Breast epithelium (tissue), 4 donors: Measurements from ENCODE around the gene RIPOR1. TPM values are rescaled to one million over a fixed set of nuclear protein-coding genes. Genes with fewer than 3 reads are reported as not detected.

ENCODE experiments used
- DNase-seq, 2 donors: peaks; one replicate each; pipeline ENCODE4 v3.0.0-alpha.2; 2019; ENCODE audit warnings: low spot score in 2 of 2
- H3K27ac ChIP-seq, 2 donors: fragments of 200-600 bp; sonication (generic) in 1 of 2; one replicate each; pipeline ENCODE4 v1.5.1; 2016 to 2019; ENCODE audit warnings: mild to moderate bottlenecking in 1 of 2
- H3K27me3 ChIP-seq, 2 donors: fragments of 200-600 bp; sonication (generic) in 1 of 2; one replicate each; pipeline versions ENCODE4 v1.5.1 to v1.6.0; 2017 to 2019; ENCODE audit warnings: control low read depth in 1 of 2, mild to moderate bottlenecking in 1 of 2
- H3K36me3 ChIP-seq: fragments of 200-600 bp; one replicate; pipeline ENCODE4 v1.5.1; 2019
- H3K4me1 ChIP-seq, 2 donors: fragments of 200-600 bp; sonication (generic); one replicate each; pipeline ENCODE4 v1.5.1; 2016 to 2019; ENCODE audit warnings: control low read depth in 1 of 2
- H3K4me3 ChIP-seq, 3 donors: fragments of 200-600 bp; sonication (generic); 1 replicate in 2 of 3; 2 replicates in 1 of 3; pipeline ENCODE4 v1.5.1; 2016 to 2019; ENCODE audit warnings: mild to moderate bottlenecking in 3 of 3, moderate library complexity in 2 of 3
- H3K9me3 ChIP-seq, 2 donors: fragments of 200-600 bp; sonication (generic) in 1 of 2; one replicate each; pipeline ENCODE4 v1.5.1; 2016 to 2019; ENCODE audit warnings: control low read depth in 1 of 2
- CTCF ChIP-seq, 3 donors: fragments of 450-650 bp; IDR thresholded peaks; one replicate each; pipeline ENCODE4 v1.5.1; 2016 to 2017; ENCODE audit warnings: antibody characterized with exemption in 3 of 3, mild to moderate bottlenecking in 3 of 3, moderate library complexity in 3 of 3
- POLR2A ChIP-seq: fragments of 450-650 bp; IDR thresholded peaks from one replicate; pipeline ENCODE4 v1.6.1; 2016; ENCODE audit warnings: antibody characterized with exemption, mild to moderate bottlenecking, moderate library complexity
- POLR2AphosphoS5 ChIP-seq, 3 donors: sonication (generic); formaldehyde crosslinking; IDR thresholded peaks; one replicate each; pipeline ENCODE4 v1.6.1; 2017; ENCODE audit warnings: antibody characterized with exemption in 3 of 3
- intact Hi-C: fragments of 100-400 bp; cut with DNase I; formaldehyde crosslinking; loops from one replicate; pipeline ENCODE4 v1.15.1; 2023; ENCODE audit warnings: low total_unique reads
- total RNA-seq, 3 donors: library from RNA; depleted of rRNA; stranded (reverse); fragments of >200 nt; gene quantifications; one replicate each; pipeline ENCODE4 v1.1.0, GENCODE V29; 2016

Gene RIPOR1
- total RNA-seq, 3 donors from 2014 or later: 32.0 to 50.5 (median 33.4) TPM

- Histone ChIP-seq H3K4me3 (peak overlapping the region; percentile 77 to 91 (median 85)), H3K36me3 (no peaks in the 10 kb centered on the region), H3K27ac (peak overlapping the region; percentile 81 to 96), H3K9me3 (no peaks in the 10 kb centered on the region), H3K27me3 (no peaks in the 10 kb centered on the region), H3K4me1 (peaks cover 3 to 7% of the 10 kb centered on the region in 2 donors)
- TF ChIP-seq POLR2A (no peak), CTCF (IDR thresholded peaks at IDR 0.05) (no peak), POLR2AphosphoS5 (IDR thresholded peaks at IDR 0.05) (no peak)
- DNase-seq: peak in 1 of 2 donors; percentile 64
- intact Hi-C loops: loop anchor here (5.0 to 10.0 kb wide), 2 partner anchors 119 to 387 kb away; no protein-coding TSS in a partner anchor
Measured at GRCh38 chr16:67537636-67538591, 9.3 kb downstream of the RIPOR1 start.

GRCh38 chr16:67538666-67539101 lies 10.1 kb downstream of the RIPOR1 start:
- Histone ChIP-seq H3K27ac (peak overlapping the region; percentile 81 to 96), H3K9me3 (no peaks in the 10 kb centered on the region), H3K36me3 (no peaks in the 10 kb centered on the region), H3K4me3 (peak overlapping the region; percentile 77 to 91 (median 85)), H3K27me3 (no peaks in the 10 kb centered on the region), H3K4me1 (peaks cover 3 to 7% of the 10 kb centered on the region in 2 donors)
- intact Hi-C loops: loop anchor here (5.0 to 10.0 kb wide), 2 partner anchors 119 to 386 kb away; no protein-coding TSS in a partner anchor
- DNase-seq: no peak
- no peak for TF ChIP-seq CTCF (IDR thresholded peaks at IDR 0.05)
- no peak for TF ChIP-seq POLR2AphosphoS5 (IDR thresholded peaks at IDR 0.05)
- TF ChIP-seq POLR2A: no peak

GRCh38 chr16:67539271-67539670 lies 10.6 kb downstream of the RIPOR1 start:
- no peak for DNase-seq
- no peaks in the 10 kb centered on the region for H3K27me3 ChIP-seq
- intact Hi-C loops: loop anchor here (5.0 to 10.0 kb wide), 2 partner anchors 118 to 386 kb away; no protein-coding TSS in a partner anchor
- no peaks in the 10 kb centered on the region for H3K36me3 ChIP-seq
- no peak for TF ChIP-seq POLR2AphosphoS5 (IDR thresholded peaks at IDR 0.05)
- TF ChIP-seq CTCF (IDR thresholded peaks at IDR 0.05): no peak
- no peak for TF ChIP-seq POLR2A
- no peak overlapping the region for H3K27ac ChIP-seq
- peaks cover 3 to 9% of the 10 kb centered on the region in 2 donors for H3K4me1 ChIP-seq
- H3K9me3 ChIP-seq: no peaks in the 10 kb centered on the region
- H3K4me3 ChIP-seq: no peak overlapping the region

GRCh38 chr16:67539691-67540635 lies 11.3 kb downstream of the RIPOR1 start:
- DNase-seq: no peak
- Histone ChIP-seq H3K4me1 (peaks cover 3 to 12% of the 10 kb centered on the region in 2 donors), H3K27me3 (no peaks in the 10 kb centered on the region), H3K4me3 (no peak overlapping the region), H3K36me3 (no peaks in the 10 kb centered on the region), H3K9me3 (no peaks in the 10 kb centered on the region), H3K27ac (no peak overlapping the region)
- intact Hi-C loops: loop anchor here (5.0 to 10.0 kb wide), 2 partner anchors 117 to 385 kb away; no protein-coding TSS in a partner anchor
- no peak for TF ChIP-seq POLR2A
- no peak for TF ChIP-seq POLR2AphosphoS5 (IDR thresholded peaks at IDR 0.05)
- TF ChIP-seq CTCF (IDR thresholded peaks at IDR 0.05): no peak
